ENCODE measurements around the gene CUL2.

DNA sequence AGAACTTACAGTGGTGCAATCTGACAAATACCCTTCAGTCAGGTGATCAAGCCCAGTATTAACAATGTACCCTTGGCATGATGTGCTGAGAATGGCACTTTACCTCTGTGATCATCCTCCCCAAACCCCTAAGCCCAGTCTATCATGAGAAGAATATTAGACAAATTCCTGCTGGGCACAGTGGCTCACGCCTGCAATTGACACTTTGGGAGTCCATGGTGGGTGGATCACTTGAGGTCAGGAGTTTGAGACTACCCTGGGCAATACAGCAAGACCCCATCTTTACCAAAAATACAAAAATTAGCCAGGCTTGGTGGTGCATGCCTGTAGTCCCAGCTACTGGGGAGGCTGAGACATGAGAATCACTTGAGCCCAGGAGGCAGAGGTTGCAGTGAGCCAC lies 7.4 kb upstream of the CUL2 start:
- TF ChIP-seq EZH2 (IDR thresholded peaks at IDR 0.05; ENCODE audit: low read depth, unreplicated experiment) (no peak), POLR2AphosphoS5 (IDR thresholded peaks at IDR 0.05; ENCODE audit: low read depth) (no peak), EZH2phosphoT487 (IDR thresholded peaks at IDR 0.05; ENCODE audit: unreplicated experiment) (no peak), ZNF114 (CRISPR knock-in tag; IDR thresholded peaks at IDR 0.05) (no peak), STAT1 (IDR thresholded peaks at IDR 0.05; ENCODE audit: unreplicated experiment) (no peak)
- TF ChIP-seq, protein P1, sequence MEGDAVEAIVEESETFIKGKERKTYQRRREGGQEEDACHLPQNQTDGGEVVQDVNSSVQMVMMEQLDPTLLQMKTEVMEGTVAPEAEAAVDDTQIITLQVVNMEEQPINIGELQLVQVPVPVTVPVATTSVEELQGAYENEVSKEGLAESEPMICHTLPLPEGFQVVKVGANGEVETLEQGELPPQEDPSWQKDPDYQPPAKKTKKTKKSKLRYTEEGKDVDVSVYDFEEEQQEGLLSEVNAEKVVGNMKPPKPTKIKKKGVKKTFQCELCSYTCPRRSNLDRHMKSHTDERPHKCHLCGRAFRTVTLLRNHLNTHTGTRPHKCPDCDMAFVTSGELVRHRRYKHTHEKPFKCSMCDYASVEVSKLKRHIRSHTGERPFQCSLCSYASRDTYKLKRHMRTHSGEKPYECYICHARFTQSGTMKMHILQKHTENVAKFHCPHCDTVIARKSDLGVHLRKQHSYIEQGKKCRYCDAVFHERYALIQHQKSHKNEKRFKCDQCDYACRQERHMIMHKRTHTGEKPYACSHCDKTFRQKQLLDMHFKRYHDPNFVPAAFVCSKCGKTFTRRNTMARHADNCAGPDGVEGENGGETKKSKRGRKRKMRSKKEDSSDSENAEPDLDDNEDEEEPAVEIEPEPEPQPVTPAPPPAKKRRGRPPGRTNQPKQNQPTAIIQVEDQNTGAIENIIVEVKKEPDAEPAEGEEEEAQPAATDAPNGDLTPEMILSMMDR (conservative IDR thresholded peaks at IDR 0.05; ENCODE audit: low read depth in 2 of 2) = no peak
- TF ChIP-seq, protein P2, sequence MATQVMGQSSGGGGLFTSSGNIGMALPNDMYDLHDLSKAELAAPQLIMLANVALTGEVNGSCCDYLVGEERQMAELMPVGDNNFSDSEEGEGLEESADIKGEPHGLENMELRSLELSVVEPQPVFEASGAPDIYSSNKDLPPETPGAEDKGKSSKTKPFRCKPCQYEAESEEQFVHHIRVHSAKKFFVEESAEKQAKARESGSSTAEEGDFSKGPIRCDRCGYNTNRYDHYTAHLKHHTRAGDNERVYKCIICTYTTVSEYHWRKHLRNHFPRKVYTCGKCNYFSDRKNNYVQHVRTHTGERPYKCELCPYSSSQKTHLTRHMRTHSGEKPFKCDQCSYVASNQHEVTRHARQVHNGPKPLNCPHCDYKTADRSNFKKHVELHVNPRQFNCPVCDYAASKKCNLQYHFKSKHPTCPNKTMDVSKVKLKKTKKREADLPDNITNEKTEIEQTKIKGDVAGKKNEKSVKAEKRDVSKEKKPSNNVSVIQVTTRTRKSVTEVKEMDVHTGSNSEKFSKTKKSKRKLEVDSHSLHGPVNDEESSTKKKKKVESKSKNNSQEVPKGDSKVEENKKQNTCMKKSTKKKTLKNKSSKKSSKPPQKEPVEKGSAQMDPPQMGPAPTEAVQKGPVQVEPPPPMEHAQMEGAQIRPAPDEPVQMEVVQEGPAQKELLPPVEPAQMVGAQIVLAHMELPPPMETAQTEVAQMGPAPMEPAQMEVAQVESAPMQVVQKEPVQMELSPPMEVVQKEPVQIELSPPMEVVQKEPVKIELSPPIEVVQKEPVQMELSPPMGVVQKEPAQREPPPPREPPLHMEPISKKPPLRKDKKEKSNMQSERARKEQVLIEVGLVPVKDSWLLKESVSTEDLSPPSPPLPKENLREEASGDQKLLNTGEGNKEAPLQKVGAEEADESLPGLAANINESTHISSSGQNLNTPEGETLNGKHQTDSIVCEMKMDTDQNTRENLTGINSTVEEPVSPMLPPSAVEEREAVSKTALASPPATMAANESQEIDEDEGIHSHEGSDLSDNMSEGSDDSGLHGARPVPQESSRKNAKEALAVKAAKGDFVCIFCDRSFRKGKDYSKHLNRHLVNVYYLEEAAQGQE (IDR thresholded peaks at IDR 0.05; ENCODE audit: unreplicated experiment) = no peak

Data from GM23338 (cell line).